Glomerular visceral epithelial cell (primary cell): ENCODE measurements around the gene DNMT3A.
A peak's percentile ranks its signal among the peaks of the same experiment; 100 is the strongest.

ENCODE experiments used
- DNase-seq: peaks from one replicate; pipeline ENCODE4 v3.0.0-alpha.2; 2016; ENCODE audit errors: extremely low spot score

DNMT3A gene

GRCh38 chr2:25257032-25257552 lies 84.6 kb downstream of the DNMT3A start:
- DNase-seq = no peak

- DNase-seq = no peak
Measured at GRCh38 chr2:25256488-25256875, 85.2 kb downstream of the DNMT3A start.

- DNase-seq = no peak
Measured at GRCh38 chr2:25255745-25256487, 85.8 kb downstream of the DNMT3A start.

- DNase-seq = no peak
Measured at GRCh38 chr2:25254961-25255360, 86.8 kb downstream of the DNMT3A start.

GRCh38 chr2:25253153-25253626 lies 88.5 kb downstream of the DNMT3A start:
- no peak for DNase-seq

- DNase-seq = no peak
Measured at GRCh38 chr2:25252291-25253152, 89.2 kb downstream of the DNMT3A start.

- DNase-seq = no peak
Measured at GRCh38 chr2:25251422-25252273, 90.1 kb downstream of the DNMT3A start.

- DNase-seq = no peak
Measured at GRCh38 chr2:25251071-25251421, 90.7 kb downstream of the DNMT3A start.

- peak; percentile 23 for DNase-seq
Measured at GRCh38 chr2:25250331-25251070, 91.2 kb downstream of the DNMT3A start.

- DNase-seq = no peak
Measured at GRCh38 chr2:25249785-25250184, 91.9 kb downstream of the DNMT3A start.

- DNase-seq = no peak
Measured at GRCh38 chr2:25247792-25248512, 93.8 kb downstream of the DNMT3A start.

GRCh38 chr2:25246558-25247290 lies 95.0 kb downstream of the DNMT3A start:
- DNase-seq = no peak

- DNase-seq = no peak
Measured at GRCh38 chr2:25246001-25246400, 95.7 kb downstream of the DNMT3A start.

GRCh38 chr2:25245141-25245540 lies 96.6 kb downstream of the DNMT3A start:
- DNase-seq = no peak

- no peak for DNase-seq
Measured at GRCh38 chr2:25243995-25244394, 97.7 kb downstream of the DNMT3A start.

- DNase-seq = no peak
Measured at GRCh38 chr2:25241452-25241851, 100.3 kb downstream of the DNMT3A start.

GRCh38 chr2:25240636-25241035 lies 101.1 kb downstream of the DNMT3A start:
- DNase-seq = no peak

GRCh38 chr2:25238920-25239319 lies 102.8 kb downstream of the DNMT3A start:
- no peak for DNase-seq

GRCh38 chr2:25237764-25238163 lies 104.0 kb downstream of the DNMT3A start:
- no peak for DNase-seq

GRCh38 chr2:25236736-25237135 lies 105.0 kb downstream of the DNMT3A start:
- no peak for DNase-seq
